Thoracic aorta (tissue), 2 donors: ENCODE measurements around the gene MYO15B. TPM values are rescaled to one million over a fixed set of nuclear protein-coding genes. Genes with fewer than 3 reads are reported as not detected.

Experiments
- ATAC-seq: fragments of 150-250 bp; one replicate; pipeline ENCODE4 v1.8.0; 2017; ENCODE audit warnings: low read depth; ENCODE audit not compliant: insufficient number of reproducible peaks, low FRiP score
- DNase-seq: peaks from one replicate; pipeline ENCODE4 v3.0.0-alpha.2; 2020; ENCODE audit warnings: low spot score
- H3K27ac ChIP-seq, 2 donors: fragments of 200-600 bp; sonication (generic); 1 replicate in 1 of 2; 2 replicates in 1 of 2; pipeline ENCODE4 v1.5.1; 2016; ENCODE audit warnings: mild to moderate bottlenecking in 2 of 2, moderate library complexity in 2 of 2
- H3K27me3 ChIP-seq: fragments of 200-600 bp; sonication (generic); replicated peaks from 2 replicates; pipeline ENCODE4 v1.6.0; 2016; ENCODE audit warnings: mild to moderate bottlenecking; ENCODE audit not compliant: insufficient read depth
- H3K36me3 ChIP-seq: fragments of 200-600 bp; sonication (generic); one replicate; pipeline ENCODE4 v1.5.1; 2016
- H3K4me1 ChIP-seq, 2 donors: fragments of 200-600 bp; sonication (generic); 1 replicate in 1 of 2; 2 replicates in 1 of 2; pipeline versions ENCODE4 v1.5.1 to v1.6.0; 2016; ENCODE audit warnings: low read depth in 2 of 2, mild to moderate bottlenecking in 1 of 2; ENCODE audit not compliant: control insufficient read depth in 1 of 2
- H3K4me3 ChIP-seq: fragments of 200-600 bp; sonication (generic); 2 replicates; pipeline ENCODE4 v1.5.1; 2016; ENCODE audit warnings: mild to moderate bottlenecking
- H3K9me3 ChIP-seq: fragments of 200-600 bp; sonication (generic); 2 replicates; pipeline ENCODE4 v1.5.1; 2016
- CTCF ChIP-seq: fragments of 200-600 bp; sonication (generic); IDR thresholded peaks from one replicate; pipeline ENCODE4 v1.5.1; 2019; ENCODE audit warnings: antibody characterized with exemption
- total RNA-seq, 2 donors: library from RNA; depleted of rRNA; stranded (reverse); fragments of >200 nt; gene quantifications; one replicate each; pipeline versions ENCODE4 v1.1.0 to v1.2.3, GENCODE V29; 2016

The MYO15B gene
- total RNA-seq, 2 donors from 2014 or later: 103 to 151 TPM

DNA sequence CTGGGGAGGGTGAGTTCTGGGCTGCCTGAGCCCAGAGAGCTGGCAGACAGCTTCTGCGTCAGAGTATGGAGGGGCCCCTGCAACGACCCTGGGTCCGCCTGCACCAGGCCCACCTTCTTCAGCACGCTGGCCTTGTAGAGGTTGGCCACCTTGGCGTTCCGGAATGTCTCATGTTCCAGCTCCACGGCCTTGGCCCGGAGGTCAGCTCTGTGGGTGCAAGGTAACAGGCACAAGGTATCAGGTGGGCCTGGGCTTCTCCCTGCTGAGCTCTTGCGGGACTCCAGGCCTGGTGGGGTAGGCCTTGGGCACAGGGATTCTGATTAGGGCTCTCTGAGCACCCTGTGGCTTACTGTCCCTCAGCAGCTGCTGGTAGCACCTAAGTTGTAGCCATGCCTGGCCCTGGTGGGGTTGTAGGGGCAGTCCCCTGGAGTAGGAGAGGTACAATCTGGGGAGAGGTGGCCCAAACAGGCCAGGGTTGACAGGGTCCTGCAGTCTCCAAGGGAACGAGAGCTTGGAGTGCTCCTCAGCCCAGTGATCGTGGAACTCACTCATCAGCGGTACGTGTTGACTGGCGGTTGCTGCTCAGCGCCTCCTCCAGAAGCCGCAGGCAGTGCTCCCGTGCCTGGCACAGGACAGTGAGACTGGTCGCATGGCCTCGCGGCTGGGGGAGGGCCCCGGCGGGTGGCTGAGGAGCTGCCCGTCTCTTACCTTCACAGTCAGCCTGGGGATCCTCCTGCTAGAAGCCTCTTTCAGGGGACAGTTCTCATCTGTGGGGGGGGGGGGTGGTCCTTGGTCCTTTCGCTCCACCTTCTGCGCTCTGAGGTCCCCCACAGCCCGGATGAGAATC, 42.7 kb downstream of the MYO15B start:
- DNase-seq: no peak
- no peak for TF ChIP-seq CTCF

DNA sequence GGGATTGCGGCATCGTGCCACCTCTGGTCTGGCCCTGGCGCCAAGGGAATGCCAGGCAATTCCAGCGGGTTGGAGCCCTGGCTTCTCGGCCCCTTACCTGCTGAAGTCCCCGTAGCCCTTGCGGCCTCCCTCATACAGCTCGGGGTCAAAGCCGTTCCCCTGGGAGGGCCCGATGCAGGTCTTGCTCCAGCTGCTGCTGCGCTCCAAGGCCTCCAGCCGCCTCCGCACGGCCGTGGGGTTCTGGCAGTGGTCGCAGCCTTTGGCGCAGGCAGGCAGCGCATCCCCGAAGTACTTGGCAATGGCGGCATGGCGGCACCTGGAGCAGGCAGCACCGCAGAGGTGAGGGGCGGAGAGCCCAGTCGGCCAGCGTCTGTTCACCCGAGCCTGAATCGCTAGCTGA, 43.8 kb downstream of the MYO15B start:
- Histone ChIP-seq H3K27ac (no peak overlapping the region), H3K36me3 (peaks cover 17% of the 10 kb centered on the region), H3K9me3 (no peaks in the 10 kb centered on the region), H3K4me1 (peaks cover 10 to 23% of the 10 kb centered on the region in 2 donors), H3K27me3 (no peaks in the 10 kb centered on the region), H3K4me3 (no peak overlapping the region)
- no peak for TF ChIP-seq CTCF
- DNase-seq (no peak), ATAC-seq (no peak)

More for the DNA sequence above, 42.7 kb downstream of the MYO15B start:
- Histone ChIP-seq H3K36me3 (peaks cover 21% of the 10 kb centered on the region), H3K27me3 (no peaks in the 10 kb centered on the region), H3K4me1 (peaks cover 10 to 23% of the 10 kb centered on the region in 2 donors), H3K4me3 (no peak overlapping the region), H3K27ac (no peak overlapping the region), H3K9me3 (no peaks in the 10 kb centered on the region)
- no peak for ATAC-seq

DNA sequence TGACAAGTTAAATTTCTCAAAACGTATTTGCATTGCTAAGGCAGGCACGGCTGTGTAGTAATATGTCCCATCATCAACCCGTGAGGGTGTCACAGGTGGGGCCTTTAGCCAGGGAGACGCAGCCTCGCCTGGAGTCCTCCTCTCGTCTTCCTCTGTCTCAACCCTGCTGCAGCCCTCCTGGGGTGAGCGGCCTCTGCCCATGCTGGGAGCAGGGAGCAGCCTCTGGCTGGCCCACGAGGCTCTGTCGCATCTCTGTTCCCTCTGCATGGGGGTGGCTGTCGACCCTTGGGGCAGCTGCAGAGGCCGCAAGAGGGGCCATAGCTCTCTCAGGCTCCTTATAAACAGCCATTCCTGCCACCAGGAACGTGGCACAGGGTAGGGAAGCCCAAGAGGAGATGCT, 44.8 kb downstream of the MYO15B start:
- Histone ChIP-seq H3K27me3 (no peaks in the 10 kb centered on the region), H3K27ac (no peak overlapping the region), H3K36me3 (peaks cover 6% of the 10 kb centered on the region), H3K4me3 (no peak overlapping the region), H3K4me1 (peaks cover 10 to 23% of the 10 kb centered on the region in 2 donors), H3K9me3 (no peaks in the 10 kb centered on the region)
- TF ChIP-seq CTCF: no peak
- ATAC-seq: no peak
- no peak for DNase-seq

DNA sequence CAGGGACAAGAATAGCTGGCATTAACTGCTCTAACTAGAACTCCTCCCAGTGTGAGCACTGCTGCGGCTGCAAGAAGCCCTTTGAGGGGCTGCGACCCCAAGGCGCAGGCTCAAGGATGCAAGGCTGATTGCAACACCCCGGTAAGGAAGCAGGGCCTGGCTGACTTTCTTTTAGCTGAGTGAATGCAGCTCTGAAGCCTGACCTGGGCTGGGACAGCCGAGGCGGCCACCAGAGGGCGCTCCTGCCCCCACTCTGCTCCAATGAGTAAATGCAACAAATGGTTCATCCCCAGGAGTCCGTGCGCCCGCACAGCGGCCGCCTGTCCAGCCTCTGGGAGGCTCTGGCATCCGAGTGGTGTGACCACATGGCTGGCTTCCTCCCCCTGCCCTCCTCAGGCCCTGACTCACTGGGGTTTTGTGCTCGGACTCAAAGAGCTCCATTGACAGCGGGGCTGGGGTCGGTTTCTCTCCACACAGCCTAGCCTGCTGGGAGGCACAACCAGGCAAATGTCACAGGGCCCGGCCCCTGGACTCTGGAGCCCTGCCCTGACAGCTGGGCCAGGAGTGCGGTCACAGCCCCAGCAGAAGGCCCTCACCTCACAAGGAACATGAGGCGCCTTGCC, 45.4 kb downstream of the MYO15B start, which contains the start of gene SMIM5:
SMIM5 (plus strand) TSS at position 572 of the 623 bp plus-strand sequence. CDS start 6,768 bp downstream, outside the sequence.
- H3K4me1 ChIP-seq: peaks cover 10 to 23% of the 10 kb centered on the region in 2 donors
- H3K4me3 ChIP-seq: peak within 1 kb of the TSS; percentile 36
- peak; percentile 64 for ATAC-seq
- H3K27ac ChIP-seq: peak within 1 kb of the TSS; percentile 64 to 71
- TF ChIP-seq CTCF: peak; percentile 96
- H3K9me3 ChIP-seq: no peaks in the 10 kb centered on the region
- H3K27me3 ChIP-seq: no peaks in the 10 kb centered on the region
- DNase-seq: peak; percentile 50
- peaks cover 5% of the 10 kb centered on the region for H3K36me3 ChIP-seq
